NCI-H1436 treated with DMSO at 0.1 percent for 48 hours (cell line): ENCODE measurements around the gene COL13A1.

ENCODE experiments used
- DNase-seq: peaks from one replicate; lab custom pipeline; 2025; lab: John Stamatoyannopoulos, UW

Gene COL13A1

DNA sequence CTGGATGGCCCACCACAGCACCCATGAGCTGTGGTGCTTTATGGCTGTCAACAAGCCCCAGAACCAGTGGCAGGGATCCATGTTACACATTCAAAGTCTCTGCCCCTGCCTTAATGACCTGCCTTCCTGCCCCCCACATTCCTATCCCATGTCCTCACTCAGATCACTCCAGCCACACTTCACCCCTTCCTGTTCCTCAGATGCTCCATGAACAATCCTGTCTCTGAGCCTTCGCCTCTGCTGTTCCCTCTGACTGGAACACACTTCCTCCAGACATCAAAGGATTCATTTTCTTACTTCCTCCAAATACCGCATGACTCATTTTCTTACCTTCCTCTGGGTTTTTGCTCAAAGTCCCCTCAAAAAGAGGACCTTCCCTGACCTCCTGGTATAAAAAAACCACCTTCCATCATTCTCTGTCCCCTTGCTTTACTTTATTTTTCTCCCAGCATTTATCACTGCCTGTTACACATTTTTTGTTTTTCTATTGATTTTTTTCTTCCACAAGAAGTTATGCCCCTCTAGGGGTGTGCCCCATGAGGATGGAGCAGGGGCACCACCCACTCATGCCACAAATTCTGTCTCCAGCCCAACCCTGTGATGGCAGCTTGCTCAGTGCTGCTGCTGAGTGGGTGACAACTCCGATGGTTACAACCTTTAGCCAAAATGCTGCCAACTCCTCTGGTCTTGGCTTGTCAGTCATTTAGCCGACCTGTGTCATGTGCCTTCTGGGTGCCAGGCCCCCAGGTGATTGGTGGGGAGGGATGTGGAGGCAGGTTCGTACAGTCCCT lies 18.2 kb downstream of the COL13A1 start:
- no peak for DNase-seq

DNA sequence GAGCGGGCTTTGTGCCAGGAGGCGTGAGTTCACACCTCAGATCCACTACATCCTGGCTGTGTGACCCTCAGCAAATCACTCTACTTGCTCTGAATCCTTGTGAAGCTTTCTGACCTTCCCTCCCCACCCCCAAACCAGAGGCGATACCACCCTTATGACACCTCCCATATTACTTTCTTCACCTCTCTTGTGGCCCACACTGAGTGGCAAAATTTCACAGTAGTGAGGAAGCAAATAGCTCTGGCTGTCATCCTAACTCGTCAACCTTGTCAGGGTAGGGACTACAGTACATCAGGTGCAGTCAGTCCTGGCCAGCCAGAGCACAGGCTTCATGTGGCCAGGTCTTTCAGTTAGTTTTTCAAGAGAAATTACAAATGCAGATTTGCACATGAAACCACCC lies 19.1 kb downstream of the COL13A1 start:
- DNase-seq = no peak

DNA sequence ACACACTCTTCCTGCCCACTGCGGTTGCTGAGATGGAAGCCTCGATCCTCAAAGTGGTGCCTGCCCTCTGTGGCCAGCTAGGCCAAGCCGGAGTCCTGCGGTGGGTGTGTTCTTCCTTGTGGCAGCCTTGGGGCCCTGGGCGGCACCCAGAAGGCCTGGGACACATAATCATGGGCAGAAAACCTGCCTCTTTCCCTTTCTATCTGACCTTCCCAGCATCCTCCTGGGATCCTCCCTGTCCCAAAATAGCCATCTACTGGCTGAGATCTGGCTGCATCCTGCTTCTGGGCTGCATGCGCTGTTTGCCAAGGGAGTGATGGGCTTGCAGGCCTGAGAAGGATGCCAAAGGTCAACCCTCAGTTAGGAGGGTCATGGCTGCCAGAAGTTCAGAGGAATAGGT lies 23.9 kb downstream of the COL13A1 start:
- DNase-seq = no peak

DNA sequence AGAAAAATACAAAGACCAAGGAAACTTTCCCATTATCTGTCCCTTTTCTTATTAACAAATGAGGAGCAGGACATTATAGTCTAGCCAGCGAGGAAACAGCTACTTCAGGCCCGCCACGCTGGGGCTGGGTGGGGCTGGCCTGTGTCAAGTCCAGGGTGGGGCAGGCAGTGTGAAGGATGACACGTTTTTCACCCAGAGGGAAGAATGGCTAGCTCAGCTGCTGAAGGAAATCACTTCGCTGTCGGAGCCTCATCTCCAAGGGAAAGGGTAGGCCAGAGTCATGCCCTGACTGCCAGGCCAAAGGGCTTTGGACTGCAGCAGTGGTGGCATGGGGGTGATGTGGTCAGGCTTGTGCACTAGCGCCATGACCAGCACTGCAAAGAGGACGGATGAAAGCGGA lies 24.4 kb downstream of the COL13A1 start:
- no peak for DNase-seq

DNA sequence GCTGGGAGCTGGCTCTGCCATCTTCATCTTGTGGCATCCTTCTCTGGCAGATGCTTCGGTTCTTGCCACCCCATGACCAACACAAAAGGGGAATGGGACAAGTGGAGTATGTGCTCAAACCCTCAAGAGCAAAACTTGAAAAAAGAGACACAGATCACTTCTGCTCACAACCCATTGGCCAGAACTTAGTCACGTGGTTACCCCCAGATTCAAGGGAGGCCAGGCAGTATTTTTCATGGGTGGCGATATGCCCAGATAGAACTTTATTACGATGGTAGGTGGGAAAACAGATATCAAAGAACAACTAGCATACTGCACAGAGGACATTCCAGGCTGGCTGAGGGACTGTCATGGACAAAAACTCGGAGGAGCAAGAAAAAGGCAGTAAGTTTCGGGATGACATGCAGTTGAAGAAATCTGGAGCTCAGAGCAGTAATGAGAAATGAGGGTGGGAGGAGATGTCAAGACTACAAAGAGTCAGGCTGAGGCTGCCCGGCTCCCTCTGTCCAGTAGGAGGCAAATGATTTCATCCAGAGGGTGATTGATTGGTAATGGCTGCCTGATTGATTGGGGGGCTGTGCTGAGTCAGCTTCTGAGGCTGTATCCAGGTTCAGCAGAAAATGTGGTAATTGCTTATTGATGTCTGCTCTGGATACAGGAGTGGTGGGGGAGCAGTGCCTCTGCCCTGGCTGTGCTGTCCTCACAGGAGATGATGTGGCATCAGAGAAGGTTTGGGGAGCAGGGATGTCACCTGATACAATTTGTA lies 25.3 kb downstream of the COL13A1 start:
- DNase-seq = no peak

DNA sequence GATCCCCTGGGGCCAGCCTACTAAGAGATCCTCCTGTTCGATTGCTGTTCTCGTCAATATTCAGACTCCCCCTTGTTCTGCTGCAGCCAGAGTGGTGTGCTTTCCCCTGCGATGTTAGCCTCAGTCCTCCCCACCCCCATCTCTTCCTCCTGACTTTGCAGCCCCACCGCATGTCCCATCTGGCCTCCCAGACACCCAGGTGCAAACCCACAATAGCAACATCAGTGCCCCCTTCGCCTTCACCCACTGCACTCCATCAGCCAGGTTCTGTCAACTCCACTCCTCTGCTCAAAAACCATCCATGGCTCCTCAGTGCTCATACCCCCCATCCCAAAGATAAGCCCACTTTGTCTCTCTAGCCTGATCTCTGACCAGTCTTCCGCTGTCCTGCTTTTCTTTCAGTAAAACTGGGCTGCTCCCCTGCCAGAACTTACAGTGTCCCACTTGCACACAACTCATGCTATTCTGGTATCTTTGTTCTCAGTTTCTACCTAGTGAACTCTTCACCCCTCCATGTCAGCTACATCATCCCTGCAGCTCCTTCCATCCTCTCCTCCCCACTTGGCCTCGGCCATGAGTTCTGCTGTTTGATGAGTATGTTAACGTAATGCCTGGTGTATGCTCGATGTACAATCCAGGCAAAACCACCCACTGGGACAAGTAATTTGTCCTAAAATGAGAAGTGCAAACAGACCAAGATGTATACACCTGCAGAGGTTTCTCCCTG lies 26.6 kb downstream of the COL13A1 start:
- no peak for DNase-seq

DNA sequence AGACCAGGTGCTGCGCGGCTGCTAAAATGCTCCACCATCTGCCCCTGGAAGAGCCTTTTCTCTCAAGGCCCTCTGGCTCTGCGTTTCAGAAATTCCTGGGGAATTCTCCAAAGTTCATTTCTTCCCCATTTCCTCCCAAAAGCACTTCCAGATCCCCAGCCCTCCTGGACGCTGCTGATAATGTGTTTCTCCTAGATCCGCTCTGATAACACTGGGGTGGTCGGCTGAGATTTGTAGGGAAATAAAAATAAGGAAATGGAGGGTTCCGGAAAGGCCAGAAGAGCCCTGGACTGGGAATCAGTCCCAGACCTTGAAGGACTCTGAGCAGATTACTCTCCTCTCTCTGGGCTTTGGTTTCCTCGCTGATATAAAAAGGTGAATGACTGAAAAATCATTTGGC lies 28.1 kb downstream of the COL13A1 start:
- DNase-seq = no peak

DNA sequence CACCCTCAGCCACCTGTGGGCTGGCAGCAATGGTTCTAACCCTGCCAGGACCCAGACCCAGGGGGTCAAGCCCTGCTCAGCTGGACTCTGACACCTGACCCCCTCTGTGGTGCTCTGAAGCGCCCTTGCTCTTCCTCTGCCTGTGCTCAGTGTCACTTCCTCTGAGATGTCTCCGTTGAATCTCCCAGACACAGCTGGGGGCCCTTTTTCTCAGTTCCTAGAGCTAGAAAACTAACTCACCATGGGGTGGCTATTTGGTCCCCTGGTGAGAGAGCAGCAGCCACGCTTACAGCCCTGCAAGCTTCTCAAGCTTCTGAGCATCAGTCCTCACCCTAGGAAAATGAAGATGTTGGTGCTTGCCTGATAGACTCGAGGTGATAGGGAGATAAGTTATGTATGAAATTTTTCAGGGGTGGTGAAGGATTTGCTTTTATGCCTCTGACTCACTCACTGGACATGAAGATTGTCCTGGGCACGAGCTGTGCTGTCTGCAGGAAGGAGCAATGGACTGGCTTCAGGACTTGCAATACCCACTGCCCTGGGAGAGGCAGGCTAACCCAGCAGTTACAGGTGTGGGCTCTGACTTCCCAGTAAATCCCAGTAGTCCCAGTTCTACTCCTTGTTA lies 29.6 kb downstream of the COL13A1 start:
- no peak for DNase-seq

DNA sequence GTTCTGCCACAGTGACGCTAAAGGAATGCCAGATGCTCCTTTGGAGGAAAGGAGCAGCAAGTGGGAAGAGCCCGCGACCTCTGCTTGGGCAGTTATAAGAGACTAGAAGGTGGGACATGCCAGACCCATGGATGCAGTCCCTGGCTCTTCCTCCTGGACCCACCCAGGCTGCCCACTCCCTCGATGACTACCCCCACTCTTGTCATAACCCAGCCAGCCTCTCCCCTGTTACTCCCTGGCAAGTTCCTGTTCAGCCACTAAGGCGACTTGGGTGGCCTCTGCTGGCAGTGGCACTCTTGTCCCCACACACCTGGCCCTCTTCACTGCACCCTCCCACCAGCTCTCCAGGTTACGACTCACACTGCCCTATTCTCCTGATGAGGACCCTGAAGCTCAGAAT lies 33.5 kb downstream of the COL13A1 start:
- no peak for DNase-seq

DNA sequence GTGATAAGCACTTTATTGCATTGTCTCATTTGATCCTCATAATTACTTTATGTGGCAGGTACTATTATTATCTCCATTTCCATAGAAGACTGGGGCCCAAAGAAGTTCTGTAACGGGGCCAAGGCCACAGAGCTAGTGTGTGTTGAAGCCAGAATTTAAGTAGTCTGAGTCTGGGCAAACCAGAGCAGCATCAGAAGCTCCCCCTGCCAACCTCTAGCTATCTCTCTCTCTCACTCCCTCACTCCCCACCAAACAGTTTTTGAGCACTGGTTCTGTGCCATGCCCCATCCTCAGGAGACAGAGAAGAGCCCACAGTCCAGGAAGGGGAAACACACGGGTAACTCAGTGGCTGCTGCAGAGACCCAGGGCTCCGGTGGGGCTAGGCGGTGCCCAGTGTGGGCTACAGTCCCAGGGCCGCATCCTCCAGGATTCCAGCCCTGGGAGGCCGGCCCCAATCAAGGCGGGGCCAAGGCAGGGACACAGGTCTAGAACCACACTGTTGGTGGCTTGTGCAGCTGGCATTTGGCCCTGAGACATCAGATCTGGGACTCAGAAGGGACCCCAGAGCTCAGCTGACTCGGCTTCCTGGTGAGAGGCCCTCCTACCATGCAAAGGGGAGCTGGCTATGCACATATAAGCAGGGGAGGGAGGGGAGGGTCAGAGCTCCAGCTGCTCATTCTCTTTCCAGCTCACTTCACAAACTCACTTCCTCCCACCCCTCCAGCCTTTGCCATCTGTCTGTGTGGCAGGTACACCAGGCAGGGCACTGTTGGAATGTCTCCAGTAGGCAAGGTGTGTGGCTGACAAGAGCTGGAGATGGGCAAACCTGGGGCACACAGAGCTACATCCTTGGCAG lies 34.4 kb downstream of the COL13A1 start:
- DNase-seq = no peak

DNA sequence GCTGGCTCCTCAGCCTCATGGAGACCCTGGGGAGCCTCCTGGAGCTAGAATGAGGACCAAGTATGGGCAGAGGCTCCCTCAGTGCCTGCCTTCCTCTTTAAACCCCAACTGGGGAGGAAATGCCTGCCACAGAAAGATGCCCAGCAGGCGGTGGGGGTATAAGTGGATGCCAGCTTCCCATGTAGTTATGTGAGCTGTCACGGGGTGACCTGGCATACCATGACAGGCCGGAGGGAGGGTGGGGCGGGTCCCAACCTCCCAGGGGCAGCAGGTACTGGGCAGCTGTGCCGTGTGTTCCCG lies 35.0 kb downstream of the COL13A1 start:
- DNase-seq = no peak

DNA sequence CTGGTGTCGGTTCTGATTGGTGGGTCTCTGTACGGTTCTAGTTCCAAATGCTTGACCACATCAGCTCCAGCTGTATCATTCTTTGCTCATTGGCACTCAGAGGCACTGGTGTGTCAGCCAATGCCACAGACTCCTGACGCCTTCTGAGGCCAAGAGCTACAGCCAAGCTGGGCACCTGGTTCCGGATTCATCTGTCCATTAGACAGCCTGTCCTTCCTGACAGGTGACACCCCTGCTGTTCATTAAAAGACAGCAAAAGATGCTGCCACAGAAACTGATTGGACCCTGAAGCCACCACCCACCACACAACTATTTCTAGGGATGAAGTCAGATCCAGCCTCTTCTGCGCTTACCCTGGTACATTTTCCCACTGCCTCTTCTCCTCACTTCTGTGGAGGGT lies 35.6 kb downstream of the COL13A1 start:
- DNase-seq = no peak

DNA sequence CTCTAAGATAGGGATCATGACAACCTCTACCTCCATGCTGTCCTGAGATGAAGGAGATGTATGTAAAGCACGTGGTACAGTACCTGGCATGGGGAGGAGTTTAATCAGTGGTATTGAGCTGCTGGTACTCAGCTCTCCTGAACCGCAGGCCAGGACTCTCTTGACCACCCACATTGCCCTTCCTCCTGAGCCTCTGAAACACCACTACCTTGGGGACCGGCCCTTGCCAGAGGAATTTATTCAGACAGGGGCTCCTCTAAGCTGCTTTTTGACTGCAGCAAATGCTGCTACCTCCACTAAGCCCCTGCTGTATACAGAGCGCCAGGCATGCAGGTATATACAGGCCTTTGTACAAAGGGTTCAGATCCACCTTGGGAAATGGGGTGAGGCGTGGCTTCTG lies 36.7 kb downstream of the COL13A1 start:
- DNase-seq = no peak

DNA sequence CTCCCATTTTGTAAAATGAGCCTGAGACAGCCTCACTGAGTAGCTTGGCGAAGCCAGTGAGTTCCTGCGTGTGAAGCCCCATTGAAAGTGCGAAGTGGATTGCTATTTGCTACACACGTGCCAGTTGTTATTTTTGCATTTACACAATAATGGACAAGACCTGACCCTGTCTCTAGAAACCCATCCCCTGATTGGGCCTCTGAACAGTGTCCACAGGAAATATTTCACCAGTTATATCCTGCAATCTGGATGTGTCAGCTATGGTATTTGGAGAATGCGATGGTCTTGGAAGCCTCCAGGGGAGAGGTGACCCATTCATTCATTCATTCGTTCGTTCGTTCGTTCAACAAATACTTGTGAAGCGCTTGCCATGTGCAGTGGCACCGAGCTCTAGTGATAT lies 37.1 kb downstream of the COL13A1 start:
- no peak for DNase-seq

DNA sequence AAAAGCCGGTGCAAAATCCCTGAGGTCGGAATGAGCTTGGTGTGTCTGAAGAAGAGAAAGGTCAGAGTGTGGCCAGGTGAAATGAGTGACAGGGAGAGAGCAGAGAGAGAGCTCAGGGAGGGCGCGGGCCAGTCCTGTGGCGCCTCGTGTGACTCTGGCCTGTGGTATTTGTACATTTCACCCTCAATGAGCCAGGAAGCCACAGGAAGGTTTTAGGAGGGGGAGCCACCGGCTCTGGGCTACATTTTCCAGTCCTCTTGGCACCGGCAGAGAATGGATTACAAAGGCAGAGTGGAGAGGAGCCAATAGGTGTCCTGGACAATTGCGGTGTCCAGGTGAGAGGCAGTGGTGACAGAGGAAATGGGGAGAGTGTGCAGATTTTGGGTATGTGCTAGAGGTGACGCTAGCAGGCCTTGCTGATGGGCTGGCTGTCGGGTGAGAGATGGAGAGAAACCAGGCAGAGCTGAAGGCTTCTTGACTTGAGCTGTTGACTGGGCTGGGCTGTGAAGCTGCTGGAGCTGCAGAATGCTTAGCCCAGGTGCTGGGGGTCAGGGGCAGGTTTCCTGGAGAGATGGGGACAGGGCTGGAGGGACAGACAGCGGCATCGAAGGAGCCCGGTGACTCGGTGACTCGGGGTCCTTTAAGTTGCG lies 38.1 kb downstream of the COL13A1 start:
- no peak for DNase-seq

DNA sequence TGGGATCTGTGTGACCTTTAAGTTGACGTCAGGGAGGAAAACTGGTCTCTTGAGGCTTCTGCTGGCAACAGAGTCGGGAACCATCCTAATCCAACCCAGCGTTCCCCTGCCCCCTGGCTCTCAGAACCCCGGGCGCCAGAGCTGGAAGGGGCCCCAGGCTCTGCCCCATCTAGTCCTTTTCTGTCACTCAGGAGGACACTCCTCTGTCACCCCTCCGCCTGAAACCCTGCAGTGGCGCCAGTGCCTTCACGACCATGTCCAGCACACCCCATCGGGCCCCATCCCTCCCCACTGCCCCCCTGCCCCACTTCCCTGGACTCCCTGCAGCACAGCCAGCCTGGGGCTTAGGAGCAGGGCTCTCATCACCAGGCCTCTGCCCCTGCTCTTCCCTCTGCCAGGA lies 39.1 kb downstream of the COL13A1 start:
- DNase-seq = no peak

DNA sequence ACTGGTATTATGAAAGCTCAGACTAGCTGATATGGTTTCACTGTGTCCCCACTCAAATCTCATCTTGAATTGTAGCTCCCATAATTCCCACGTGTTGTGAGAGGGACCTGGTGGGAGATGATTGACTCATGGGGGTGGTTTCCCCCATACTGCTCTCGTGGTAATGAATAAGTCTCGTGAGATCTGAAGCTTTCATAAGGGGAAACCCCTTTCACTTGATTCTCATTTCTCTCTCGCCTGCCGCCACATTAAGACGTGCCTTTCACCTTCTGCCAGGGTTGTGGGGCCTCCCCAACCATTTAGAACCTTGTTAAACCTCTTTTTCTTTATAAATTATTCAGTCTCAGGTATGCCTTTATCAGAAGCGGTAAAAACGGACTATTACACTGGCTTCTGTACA lies 40.3 kb downstream of the COL13A1 start:
- no peak for DNase-seq

DNA sequence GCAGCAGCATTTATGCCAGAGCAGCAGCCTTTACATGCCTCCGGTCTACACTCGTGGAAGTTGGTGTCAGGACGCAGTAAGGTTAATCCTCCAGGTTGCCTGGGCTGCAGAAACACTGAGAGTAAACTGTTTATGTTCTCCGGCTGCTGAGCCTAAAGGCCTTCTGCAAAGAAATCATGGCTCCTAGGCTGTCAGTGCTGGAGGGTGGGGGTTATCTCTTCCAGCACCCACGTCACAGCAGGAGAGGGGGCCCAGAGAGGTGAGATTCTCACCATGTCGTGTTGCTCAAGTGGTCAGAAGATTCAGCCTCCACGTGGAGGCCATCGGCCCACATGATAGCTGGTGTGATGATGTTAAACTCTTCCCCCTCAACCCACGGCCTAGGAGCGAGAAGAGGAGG lies 41.2 kb downstream of the COL13A1 start:
- DNase-seq = no peak

DNA sequence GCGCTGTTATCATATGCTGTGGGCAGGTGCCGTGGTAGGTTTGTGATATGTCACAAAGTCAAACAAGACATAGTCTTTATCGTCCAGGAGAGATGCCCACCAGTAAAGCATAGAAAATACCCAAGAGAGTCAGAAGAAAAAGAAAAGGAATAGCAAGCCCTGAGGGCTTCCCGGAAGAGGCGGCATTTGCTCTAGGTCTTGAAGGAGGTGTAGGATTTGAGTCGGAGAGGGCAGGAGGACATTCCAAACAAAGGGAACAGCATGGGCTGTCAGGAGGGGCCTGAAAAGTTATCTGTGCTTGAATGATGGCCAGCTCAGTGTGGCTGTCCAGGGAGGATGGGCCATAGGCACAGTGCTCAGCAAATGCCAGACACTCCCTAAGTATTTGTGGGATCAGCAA lies 42.2 kb downstream of the COL13A1 start:
- no peak for DNase-seq

DNA sequence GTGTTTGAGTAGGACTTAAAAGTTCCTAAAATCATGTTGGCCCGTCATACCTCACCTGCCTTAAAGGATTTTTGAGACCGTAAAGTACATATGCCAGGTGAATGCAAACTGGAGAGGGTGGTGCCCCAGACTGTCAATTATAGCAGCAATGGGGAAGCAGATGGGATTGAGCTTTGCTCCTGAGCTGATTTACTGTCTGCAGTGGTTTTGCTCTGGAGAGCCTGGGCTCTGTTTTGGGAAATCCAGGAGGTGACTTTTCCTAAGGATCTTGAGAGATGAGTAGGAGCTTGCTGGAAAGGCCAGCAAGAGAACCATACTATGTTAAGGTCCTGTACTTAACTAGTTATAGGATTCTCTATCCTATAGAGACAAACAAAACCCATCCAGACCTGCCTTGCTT lies 43.0 kb downstream of the COL13A1 start:
- no peak for DNase-seq

DNA sequence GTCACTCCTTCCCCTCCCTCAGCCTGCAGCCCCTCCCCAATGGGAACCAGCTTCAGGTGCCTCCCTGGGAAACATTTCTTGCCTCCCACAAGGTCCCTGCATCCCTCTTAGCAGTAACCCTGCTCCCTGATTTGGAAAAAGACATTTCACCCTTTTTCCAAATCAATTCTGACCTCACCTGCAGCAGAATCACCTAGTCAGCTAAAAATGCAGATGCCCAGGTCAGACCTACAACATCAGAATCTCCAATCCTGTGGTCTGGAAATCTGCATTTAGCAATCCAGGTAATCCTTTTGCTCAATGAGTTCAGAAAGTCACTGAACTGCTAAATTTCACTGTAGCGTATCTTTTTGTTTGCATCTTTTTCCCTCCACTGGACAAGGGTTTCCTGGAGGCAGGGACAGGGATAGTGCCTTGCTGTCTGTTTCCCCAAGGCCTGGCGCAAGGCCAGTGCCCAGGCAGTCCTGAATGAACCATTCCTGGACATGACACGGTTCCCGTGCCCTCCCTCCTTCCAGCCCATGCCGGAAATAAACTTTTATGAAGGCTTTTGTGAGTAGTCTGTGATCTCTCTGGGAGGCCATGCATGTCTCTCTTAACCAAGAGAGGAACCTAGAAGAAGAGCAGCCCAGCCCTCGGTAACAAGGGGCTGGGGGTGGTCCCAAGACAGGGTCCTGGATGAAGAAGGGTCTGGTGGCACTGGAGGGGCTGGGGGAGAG lies 44.0 kb downstream of the COL13A1 start:
- no peak for DNase-seq
